ENCODE measurements around the gene BCAS3.

The BCAS3 gene

GRCh38 chr17:61160789-61161445 lies 483.3 kb downstream of the BCAS3 start:
- TF ChIP-seq, protein P1, sequence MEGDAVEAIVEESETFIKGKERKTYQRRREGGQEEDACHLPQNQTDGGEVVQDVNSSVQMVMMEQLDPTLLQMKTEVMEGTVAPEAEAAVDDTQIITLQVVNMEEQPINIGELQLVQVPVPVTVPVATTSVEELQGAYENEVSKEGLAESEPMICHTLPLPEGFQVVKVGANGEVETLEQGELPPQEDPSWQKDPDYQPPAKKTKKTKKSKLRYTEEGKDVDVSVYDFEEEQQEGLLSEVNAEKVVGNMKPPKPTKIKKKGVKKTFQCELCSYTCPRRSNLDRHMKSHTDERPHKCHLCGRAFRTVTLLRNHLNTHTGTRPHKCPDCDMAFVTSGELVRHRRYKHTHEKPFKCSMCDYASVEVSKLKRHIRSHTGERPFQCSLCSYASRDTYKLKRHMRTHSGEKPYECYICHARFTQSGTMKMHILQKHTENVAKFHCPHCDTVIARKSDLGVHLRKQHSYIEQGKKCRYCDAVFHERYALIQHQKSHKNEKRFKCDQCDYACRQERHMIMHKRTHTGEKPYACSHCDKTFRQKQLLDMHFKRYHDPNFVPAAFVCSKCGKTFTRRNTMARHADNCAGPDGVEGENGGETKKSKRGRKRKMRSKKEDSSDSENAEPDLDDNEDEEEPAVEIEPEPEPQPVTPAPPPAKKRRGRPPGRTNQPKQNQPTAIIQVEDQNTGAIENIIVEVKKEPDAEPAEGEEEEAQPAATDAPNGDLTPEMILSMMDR (conservative IDR thresholded peaks at IDR 0.05; ENCODE audit: low read depth): no peak
- no peak for DNase-seq (ENCODE audit: low spot score)
- ChIA-PET CTCF (no interaction called here), POLR2A (ENCODE audit: low non-redundant PET) (no interaction called here)
- no peak overlapping the region for H3K27ac ChIP-seq

DNA sequence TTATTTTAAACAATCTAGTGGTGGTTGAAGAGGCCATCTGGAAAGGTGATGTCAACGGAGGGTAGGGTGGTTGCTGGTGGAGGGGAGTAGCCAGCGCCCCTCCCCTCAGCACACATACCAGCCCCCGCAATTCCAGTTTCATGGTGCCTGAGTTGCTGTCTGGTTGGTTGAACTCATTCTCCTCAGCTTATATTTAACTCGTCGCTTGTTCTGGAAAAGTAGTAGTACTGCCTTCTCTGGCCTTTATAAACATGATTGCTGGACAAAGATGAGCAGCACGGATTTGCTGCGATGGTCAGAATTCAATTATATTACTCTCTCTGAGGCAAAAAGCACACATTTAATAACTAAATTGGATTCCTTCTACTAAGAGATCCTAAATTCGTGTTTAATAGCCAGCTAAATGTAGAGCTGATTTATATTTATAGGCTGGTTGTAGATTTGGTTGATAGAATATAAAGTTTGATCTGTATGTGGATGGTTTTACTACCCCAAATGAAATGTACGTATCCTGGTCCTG lies 484.0 kb downstream of the BCAS3 start:
- no peak overlapping the region for H3K27ac ChIP-seq
- POLR2A ChIA-PET (ENCODE audit: low non-redundant PET): no interaction called here

DNA sequence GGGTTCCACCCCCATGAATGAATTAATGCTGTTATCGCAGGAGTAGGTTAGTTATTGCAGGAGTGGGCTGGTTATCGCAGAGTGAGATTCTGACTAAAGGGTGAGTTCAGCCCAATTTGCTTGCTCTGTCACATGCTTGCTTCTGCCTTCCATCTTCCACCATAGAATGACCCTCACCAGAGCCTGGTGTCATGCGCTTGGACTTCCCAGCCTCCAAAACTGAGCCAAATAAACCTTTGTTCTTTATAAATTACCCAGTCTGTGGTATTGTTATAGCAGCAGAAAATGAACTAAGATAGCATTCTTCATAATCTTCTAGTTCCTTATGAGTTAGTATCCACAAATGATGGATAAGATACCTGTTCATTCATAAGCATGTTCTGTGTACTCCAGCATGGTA lies 486.9 kb downstream of the BCAS3 start:
- no peak overlapping the region for H3K27ac ChIP-seq
- TF ChIP-seq, protein P1 (conservative IDR thresholded peaks at IDR 0.05; ENCODE audit: low read depth): no peak
- ChIA-PET CTCF (no interaction called here), POLR2A (ENCODE audit: low non-redundant PET) (no interaction called here)
- DNase-seq (ENCODE audit: low spot score): no peak

More for the DNA sequence above, 484.0 kb downstream of the BCAS3 start:
- DNase-seq (ENCODE audit: low spot score): no peak
- TF ChIP-seq, protein P1 (conservative IDR thresholded peaks at IDR 0.05; ENCODE audit: low read depth): no peak
- CTCF ChIA-PET: no interaction called here

GRCh38 chr17:61167075-61167474 lies 489.4 kb downstream of the BCAS3 start:
- CTCF ChIA-PET: no interaction called here
- DNase-seq (ENCODE audit: low spot score): no peak
- TF ChIP-seq, protein P1 (conservative IDR thresholded peaks at IDR 0.05; ENCODE audit: low read depth): no peak
- no peak overlapping the region for H3K27ac ChIP-seq
- POLR2A ChIA-PET (ENCODE audit: low non-redundant PET): no interaction called here

DNA sequence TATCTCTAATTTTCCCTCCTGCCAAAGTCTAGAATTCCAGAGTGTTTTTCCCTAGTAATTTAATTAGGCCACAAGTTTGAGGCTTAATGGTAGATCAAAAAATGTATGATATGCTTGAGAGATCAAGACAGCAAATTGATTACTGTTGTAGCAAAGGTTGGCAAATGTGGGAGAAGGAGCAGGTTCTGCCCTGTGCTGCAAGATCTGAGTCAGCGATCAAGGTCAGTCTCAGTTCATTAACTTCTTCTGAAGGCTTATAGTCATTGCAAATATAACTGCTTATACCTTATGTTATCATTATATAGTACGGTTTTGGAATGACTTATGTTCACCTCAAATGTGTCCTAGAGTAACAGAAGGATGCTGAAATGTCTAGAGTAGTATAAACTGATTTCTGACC lies 490.9 kb downstream of the BCAS3 start:
- TF ChIP-seq, protein P1 (conservative IDR thresholded peaks at IDR 0.05; ENCODE audit: low read depth): no peak
- no peak overlapping the region for H3K27ac ChIP-seq
- ChIA-PET POLR2A (ENCODE audit: low non-redundant PET) (no interaction called here), CTCF (no interaction called here)
- no peak for DNase-seq (ENCODE audit: low spot score)

DNA sequence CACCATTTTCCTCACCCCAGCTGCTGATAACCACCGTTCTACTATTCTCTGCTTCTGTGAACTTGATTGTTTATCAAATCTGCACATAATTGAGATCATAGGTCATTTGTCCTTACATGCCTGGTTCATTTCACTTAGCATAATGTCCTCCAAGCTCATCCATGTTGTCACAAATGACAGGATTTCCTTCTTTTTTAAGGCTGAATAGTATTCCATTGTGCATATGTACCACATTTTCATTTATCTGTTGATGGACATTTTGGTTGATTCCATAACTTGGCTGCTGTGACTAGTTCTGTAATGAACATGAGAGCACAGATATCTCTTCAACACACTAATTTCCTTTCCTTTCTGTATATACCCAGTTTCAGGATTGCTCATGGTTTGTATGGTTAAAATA lies 496.7 kb downstream of the BCAS3 start:
- no peak overlapping the region for H3K27ac ChIP-seq
- POLR2A ChIA-PET (ENCODE audit: low non-redundant PET): no interaction called here
- DNase-seq (ENCODE audit: low spot score): no peak
- CTCF ChIA-PET: no interaction called here
- TF ChIP-seq, protein P1 (conservative IDR thresholded peaks at IDR 0.05; ENCODE audit: low read depth): no peak

Measured in RWPE1 (cell line).